GM21825 (cell line): ENCODE data around the gene UGP2.

Source experiments
- ATAC-seq: cut with Tn5 transposase; IDR thresholded peaks from one replicate; pipeline ENCODE4 v1.9.1; 2021; ENCODE audit warnings: mild to moderate bottlenecking, moderate library complexity; ENCODE audit not compliant: unreplicated experiment

Gene UGP2

DNA sequence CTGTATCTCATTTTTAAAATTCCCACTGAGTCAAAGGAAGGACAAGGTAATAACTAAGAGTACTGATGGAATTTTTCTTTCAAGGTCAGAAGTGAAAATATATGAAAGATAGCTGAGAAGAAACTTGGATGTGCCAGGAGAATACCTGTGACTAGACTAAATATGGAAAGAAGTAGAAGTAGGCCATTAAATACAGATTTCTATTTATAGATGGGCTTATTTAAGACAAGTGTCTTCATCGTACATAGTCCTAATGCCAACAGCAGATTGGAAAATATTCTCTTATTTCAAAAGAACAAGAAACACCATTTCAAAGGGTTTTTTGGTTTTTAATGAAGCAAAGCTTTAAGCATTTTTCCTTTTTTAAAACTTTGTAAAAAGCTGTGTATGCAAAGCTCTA is 22.0 kb downstream of the UGP2 start:
- no peak for ATAC-seq

DNA sequence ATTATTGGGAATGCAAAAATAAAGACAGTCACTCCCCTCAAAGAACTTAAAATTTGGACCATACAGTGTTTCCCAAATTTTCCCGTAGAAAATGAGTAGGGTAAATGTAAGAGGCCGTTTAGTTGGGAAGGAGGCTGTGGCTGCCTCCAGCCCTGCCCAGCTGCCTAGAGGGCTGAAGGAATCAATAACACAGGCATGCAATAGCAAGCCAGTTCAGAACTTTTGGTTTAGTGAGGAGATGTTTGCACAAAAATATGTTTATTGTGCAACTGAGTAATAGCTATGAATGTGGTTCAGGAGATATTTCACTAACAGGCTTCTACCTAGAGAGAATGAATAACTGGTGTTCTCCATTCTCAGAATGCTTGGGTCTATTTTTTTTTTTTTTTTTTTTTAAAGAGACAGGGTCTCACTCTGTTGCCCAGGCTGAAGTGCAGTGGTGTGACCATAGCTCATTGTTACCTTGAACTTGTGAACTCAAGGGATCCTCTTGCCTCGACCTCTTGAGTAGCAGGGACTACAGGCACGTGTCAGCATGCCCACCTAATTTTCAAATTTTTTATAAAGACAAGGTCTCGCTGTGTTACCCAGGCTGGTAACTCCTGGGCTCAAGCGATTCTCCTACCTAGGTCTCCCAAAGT is 23.6 kb downstream of the UGP2 start:
- no peak for ATAC-seq

- ATAC-seq: no peak
Measured at GRCh38 chr2:63866009-63866709, 24.5 kb downstream of the UGP2 start.

GRCh38 chr2:63870679-63871078 is 29.0 kb downstream of the UGP2 start:
- ATAC-seq: no peak

DNA sequence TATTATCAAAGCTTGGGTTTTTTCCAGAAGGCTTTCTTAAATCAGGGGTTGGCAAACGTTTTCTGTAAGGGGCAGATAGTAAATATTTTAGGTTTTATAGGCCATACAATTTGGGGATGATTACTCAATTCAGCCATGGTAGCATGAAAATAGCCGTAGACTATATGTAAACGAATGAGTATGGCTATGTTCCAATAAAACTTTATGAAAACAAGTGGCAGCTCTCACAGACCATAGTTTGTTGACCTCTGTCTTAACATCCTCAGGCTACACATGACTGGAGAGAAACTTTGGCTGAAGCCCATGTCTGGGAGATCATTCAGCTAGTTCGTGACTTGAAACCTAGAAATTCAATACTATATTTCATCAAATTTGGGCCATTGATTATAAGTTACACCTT is 30.2 kb downstream of the UGP2 start:
- ATAC-seq: no peak

DNA sequence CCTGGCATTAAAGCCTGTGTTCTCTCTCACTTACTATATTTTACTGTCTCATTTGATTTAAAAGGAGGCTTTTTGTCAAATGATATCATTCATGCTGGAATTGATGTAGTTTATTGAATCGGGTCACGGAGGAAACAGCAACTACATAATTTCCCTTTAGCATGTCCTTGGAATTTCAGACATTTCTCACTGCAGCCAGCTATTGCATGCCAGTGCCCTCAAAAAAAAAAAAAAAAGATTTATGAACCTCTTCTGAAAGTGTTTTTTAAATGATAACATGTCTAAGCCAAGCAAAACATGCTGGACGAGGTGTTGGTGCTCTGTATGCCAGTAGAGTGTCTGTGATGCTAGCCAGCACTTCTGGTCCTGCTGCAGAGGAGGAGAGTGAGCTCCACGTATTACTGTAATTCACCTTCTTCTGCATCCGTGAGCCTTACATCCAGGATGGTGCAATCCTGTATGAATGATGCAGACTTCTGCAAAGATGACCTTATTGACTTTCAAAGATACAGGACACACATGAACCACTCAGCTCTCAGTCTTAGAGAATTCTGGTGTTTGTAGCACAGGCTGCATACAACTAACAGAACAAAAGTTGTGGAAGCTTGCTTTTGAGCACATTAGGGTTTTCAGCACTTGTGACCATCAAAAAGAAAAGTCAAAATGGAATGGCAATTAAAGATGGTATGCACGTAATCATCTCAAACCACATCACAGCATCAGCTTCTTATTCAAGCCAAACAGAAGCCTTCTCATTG is 31.1 kb downstream of the UGP2 start:
- no peak for ATAC-seq

GRCh38 chr2:63874204-63875130 is 32.8 kb downstream of the UGP2 start:
- no peak for ATAC-seq

- ATAC-seq: no peak
Measured at GRCh38 chr2:63875131-63875527, 33.4 kb downstream of the UGP2 start.

DNA sequence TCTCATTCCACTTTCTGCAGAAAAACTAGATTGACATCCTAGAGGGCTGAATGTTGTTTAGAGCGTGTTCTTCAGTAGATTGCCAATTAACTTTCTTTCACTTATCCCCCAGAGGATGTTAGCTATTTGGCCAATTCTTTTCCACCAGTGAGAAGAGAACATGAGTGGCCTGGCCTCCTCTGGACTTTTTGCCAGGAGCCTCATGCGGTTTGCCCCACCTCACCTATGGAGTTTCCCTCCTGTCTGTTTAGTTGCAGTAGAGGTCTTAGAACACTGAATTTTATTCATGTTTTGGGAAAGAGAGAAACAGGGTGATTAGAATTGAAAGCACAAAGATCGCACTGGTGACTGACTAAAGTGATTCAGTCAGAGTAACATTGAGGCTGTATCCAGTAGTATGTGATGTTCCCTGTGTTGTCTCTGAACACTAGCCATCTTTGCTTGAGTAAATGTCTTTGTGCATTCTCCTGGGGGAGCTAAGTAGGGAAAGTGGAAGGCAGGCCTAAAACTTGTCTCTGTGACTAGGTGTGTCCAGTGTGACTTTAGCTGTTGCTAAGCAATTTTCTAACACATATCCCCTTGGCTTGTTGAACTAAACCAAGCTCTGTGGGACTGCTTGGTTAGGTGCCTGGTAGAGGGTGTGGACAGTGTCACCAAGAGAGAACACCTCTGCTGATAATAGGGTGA is 34.0 kb downstream of the UGP2 start:
- no peak for ATAC-seq

GRCh38 chr2:63876311-63876710 is 34.6 kb downstream of the UGP2 start:
- no peak for ATAC-seq

GRCh38 chr2:63878486-63878885 is 36.8 kb downstream of the UGP2 start:
- ATAC-seq: no peak

GRCh38 chr2:63879876-63880433 is 38.3 kb downstream of the UGP2 start:
- no peak for ATAC-seq

- no peak for ATAC-seq
Measured at GRCh38 chr2:63880625-63881024, 38.9 kb downstream of the UGP2 start.

DNA sequence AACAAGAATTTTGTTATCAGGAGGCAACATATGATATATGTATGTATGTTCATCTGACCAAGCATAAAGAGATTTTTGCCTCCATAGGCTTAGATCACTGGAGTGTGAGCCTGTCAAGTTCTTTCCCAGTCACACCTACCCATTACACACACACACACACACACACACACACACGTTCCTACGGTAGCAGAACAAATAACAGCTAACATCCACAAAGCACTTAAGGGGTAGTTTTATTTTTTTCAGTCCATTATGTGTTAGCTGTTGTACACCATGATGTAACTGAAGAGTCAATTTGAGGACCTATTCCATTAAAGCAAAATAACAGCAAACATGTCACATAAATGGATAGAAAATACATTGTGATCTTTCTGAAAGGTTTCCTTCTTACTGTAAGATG is 39.5 kb downstream of the UGP2 start:
- ATAC-seq: no peak

- ATAC-seq: no peak
Measured at GRCh38 chr2:63882395-63883105, 40.9 kb downstream of the UGP2 start.

DNA sequence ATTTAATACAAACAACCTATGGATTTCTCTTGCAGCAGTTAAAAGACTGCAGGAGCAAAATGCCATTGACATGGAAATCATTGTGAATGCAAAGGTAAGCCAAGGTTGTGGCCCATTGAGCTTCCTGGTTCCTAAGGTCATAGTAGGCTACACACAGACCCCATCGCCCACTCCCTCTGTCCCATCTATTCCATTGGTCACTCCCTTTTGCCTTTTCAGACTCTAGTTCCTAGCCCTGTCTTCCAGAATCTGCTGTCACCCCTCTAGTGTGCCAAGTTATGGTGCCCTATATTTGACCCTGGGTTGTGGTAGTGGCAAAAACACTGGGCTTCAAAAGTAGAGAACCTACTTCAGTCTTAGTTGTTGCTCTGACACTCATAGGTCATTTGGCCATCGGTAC is 44.7 kb downstream of the UGP2 start:
- no peak for ATAC-seq

DNA sequence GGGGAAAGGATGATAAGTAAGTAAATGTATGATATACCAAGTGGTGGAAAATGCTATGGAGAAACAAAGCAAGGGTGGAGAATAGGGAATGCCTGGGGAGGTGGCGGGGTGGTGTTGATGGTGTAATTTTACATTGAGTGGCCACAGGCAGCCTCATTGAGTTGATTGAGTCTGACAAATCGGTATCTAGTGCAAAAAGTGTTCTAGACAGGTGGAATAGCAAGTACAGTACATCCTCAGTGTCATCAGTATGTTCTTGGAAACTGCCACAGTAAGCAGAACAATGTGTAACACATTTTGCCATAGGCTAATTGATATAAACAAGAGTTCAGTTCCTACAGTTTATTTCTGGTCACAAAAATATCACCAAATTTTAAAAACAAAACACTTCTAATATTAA is 46.4 kb downstream of the UGP2 start:
- no peak for ATAC-seq

GRCh38 chr2:63888490-63889402 is 47.0 kb downstream of the UGP2 start:
- ATAC-seq: no peak
